Stimulated activated naive CD4-positive, alpha-beta T cell treated with Interleukin-2 at 50 U/mL for 16 hours (primary cell): ENCODE data around the gene KDM5C.
A peak's percentile ranks its signal among the peaks of the same experiment; 100 is the strongest.

Experiments used
- DNase-seq: peaks from one replicate; lab custom pipeline; 2025; lab: John Stamatoyannopoulos, UW

KDM5C gene

DNA sequence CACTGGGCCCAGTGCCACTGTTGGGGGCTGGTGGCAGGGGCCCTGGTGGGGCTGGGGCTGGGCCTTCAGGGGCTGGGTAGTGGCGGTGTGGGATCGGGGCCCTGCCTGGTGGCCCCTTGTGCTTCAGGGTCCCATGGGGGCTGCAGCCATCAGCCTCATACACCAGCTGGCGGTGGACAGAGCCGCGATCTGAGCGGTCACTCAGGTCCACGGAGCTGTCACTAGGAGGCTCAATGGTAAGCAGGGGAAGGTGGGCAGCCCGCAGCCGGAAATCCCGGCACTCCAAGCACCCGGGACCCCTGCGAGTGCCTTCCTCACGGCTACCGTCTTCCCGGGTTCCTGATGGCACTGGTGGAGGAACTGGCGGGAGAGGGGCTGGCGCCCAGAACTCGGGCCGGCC is 25.5 kb upstream of the KDM5C start:
- DNase-seq, result no peak

GRCh38 chrX:53249408-53250042 is 24.5 kb upstream of the KDM5C start:
- no peak for DNase-seq

DNA sequence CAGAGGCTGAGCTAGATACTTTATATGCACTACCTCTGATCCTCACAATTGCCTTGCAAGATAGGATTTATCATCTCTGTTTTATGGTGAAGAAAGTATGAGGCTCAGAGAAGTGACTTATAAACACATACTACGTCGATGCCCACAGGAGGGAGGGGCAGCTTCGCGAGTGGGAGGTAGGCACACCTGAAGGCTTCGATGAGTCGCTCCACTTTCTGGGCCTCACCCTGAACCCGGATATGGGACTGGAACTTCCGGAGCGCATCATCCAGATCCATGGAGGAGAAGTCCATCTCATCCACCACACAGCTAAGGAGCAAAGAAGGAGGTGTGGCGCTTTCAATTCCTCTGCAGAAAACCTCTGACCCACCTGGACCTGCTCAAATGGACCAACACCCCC is 22.9 kb upstream of the KDM5C start:
- no peak for DNase-seq

DNA sequence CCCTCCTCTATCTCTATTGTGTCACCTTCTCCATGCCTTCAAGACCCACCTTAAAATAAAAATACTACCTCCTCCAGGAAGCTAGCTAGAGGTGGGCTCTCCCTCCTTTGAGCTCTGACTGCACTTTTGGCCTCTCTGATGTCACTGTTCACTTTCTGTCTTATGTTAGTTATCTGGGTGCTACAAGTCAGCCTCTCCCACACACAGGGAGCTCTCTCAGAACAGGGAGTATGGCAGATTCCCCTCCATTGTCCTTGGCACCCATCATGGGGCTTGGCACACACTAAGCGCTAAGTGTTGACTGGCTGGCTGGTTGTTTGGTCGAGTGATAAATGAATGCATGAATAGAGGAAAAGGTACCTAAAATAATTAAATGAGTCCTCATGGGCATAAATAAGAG is 21.2 kb upstream of the KDM5C start:
- DNase-seq, result no peak

GRCh38 chrX:53244610-53245009 is 19.6 kb upstream of the KDM5C start:
- no peak for DNase-seq

- no peak for DNase-seq
Measured at GRCh38 chrX:53242310-53242709, 17.3 kb upstream of the KDM5C start.

- DNase-seq, result no peak
Measured at GRCh38 chrX:53241558-53241957, 16.6 kb upstream of the KDM5C start.

DNA sequence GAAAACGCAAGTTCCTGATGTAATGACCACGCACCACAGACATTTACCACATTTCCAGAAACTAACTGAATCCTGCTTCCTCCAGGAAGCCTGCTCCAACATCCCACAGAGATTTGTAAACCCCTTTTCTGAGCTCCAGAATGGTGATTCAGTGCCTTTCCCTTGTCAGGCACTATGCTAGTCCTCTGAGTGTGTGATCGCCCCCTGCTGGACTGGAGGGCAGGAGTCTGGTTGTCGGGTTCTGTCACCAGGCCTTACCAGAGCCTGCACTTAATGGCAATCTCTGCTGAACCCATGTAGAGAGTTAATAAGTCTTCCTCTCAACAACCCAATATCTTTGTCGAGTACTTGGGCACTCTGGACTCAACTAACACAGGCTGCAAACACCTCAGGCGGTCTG is 14.5 kb upstream of the KDM5C start:
- peak; percentile 11 for DNase-seq

DNA sequence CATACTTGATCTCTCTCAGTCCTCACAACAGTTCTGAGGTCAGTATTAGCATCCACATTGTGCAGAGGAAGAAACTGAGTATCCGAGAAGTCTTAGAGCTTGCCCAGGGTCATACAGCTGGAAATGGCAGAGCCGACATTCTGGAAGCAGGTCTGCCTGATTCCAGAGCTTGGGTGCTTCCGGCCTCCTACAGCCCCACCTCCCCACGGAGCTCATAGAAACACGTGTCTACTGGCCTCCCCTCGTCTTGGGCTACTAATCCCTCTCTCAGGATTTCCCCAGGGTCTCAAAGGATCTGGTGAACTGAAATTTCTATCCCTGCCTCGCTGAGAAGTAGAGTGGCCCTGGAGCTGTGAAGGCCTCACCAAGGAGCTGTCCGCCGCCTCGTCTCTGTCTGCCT is 12.0 kb upstream of the KDM5C start:
- no peak for DNase-seq

- no peak for DNase-seq
Measured at GRCh38 chrX:53236025-53236679, 11.1 kb upstream of the KDM5C start.

GRCh38 chrX:53235566-53235965 is 10.6 kb upstream of the KDM5C start:
- no peak for DNase-seq

- no peak for DNase-seq
Measured at GRCh38 chrX:53234484-53234883, 9.5 kb upstream of the KDM5C start.

GRCh38 chrX:53233536-53233935 is 8.5 kb upstream of the KDM5C start:
- no peak for DNase-seq

DNA sequence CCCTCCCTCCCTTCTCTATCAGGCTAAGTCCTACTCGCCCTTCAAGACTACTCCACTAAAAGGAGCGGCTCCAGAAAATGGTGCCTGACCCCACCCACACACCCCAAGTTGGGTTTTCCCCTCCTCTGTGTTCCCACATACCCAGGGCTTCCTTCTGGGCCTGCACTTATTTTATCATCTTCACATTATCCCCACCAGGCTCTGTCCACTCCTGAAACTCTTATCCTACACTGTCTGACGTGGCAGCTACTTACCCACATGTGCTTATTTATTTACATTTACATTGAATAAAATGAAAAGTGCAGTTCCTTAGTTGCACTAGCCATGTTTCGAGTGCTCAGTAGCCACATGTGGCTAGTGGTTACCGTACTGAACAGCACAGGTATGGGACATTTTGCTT is 5.1 kb upstream of the KDM5C start:
- no peak for DNase-seq

DNA sequence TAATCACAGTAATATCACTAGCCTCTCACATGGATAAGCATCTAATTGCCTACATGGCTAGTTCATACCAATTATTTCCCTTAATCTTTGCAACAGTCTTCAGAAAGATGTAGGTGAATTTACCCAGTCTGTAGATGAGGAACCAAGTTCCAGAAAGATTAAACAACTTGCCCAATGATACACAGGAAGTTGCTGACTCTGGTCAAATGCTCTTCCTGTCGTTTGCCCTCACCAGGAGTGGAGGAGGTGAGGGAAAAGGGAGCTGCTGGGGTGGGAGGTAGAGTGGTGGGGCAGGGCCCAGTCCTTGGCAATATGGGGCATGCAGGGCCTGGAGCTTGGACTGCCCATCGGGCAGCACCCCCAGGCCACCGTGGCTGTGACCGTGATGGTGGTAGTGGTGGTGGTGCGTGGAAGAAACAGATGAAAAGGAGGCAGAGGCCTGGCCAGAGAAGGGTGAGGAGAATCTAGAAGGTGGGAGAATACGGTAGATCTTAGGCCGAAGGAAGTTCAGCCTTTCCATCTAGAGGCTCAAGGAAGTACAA is 2.3 kb upstream of the KDM5C start:
- DNase-seq, result no peak

DNA sequence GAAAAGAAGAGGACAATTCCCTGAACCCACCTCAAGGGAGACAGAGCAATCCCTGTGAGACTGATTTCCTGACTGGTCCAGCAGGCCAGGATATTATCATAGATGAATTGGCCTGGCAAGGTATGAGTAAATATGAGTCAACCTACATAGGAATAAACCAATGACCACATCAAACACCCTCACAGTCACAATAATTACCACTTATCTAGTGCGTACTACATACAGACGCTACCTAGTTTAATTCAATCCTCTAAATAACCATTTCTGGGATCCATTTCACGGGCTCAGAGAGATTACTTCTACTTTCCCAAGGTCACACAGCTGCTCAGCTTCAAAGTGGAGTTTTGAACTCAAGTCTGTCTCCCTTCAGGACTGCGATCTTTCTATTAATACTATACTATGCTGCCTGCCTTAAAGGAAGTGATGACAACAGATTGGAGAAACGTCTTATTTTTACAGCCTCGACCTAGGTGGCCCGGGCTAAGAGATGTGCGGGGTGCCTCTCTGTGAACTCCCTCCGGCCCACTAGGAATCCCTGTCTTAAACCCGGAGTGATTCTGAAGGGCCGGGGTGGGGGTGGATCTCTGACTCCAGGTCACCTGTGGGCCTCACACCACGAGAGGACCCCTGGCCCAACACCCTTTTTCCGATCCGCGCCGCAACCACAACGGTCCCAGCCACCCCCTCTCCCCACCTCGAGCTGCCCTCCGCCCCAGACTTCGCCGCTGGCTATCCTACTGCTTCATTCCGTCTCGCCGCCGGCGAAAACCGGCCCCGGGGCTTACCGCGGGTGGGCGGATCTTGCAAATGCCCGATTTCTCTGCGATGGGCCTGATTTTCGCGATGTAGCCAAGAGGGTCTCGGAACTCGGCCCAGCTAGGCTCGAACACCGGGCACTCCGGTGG is 800 bp downstream of the KDM5C start:
- no peak for DNase-seq

DNA sequence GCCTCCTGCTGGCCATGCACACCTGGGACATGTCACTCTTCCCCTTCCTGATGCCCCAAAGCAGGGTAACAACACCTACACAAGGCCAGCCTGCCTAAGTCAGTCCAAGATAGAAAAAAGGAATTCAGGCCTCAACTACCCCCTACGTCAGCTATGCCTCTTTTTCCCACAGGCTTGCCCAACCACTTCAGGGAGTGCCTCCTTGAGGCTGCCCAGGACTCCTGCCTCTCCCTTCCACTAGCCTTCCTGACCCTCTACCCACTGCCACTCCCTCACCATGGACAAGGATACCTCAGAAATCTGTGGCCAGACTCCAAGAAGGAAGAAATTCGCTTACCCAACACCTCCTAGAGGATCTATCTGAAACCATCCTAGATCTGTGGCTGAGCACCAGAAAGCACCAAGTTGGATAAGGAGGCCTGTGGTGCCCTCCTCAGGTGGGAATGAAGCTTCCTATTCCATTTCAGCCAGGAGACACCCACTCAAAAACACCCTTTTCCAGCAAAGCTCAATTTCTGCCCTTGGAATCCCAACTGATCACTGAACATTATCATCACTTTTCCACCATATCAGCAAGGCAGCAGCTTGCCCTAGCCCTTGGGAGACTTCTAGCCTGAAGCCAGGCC is 1.8 kb downstream of the KDM5C start:
- no peak for DNase-seq

GRCh38 chrX:53211391-53211978 is 13.5 kb downstream of the KDM5C start:
- DNase-seq, result no peak

DNA sequence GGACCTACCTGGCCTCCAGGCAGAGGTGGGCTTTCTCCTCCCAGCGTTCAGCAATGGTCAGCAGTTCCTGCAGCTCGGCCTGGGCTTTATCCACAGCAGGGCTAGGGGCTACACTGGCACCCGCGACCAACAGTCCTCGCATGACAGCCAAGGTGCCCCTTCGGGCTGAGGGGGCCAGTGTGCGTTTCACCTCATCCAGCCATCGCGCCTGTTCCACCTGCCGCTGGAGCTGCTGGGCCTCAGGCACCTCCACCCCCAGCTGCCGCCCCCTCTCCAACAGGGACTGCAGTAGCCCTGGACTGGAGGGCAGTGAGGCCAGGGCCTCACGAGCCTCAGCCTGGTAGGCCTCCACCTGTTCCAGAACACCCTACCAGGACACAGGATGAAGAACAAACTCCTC is 28.3 kb downstream of the KDM5C start:
- no peak for DNase-seq

- DNase-seq, result no peak
Measured at GRCh38 chrX:53195401-53195800, 29.6 kb downstream of the KDM5C start.

DNA sequence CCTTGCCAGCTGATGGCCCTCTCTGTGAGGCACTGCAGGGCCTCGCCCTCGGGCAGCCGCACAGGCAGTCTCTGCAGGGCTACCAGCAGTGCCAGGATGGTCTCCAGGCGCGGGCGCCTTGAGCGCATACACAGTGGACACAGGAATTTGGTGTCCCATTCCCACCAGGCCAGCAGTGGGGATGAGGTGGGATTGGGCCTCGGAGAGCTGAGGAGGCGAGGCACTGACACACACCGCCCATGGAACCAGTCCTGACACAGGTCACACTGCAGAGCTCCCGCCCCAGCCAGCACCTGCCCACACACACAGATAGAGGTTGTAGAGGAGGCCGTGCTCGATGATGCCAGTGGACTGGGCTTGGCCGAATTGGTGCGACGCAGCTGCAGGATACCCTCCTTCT is 30.7 kb downstream of the KDM5C start:
- DNase-seq, result no peak

GRCh38 chrX:53193093-53193492 is 31.9 kb downstream of the KDM5C start:
- no peak for DNase-seq
